HG03045 (cell line): ENCODE results near the gene FLG2.

Experiments
- ATAC-seq: cut with Tn5 transposase; IDR thresholded peaks from one replicate; pipeline ENCODE4 v1.9.1; 2021; ENCODE audit warnings: mild to moderate bottlenecking, moderate library complexity; ENCODE audit not compliant: unreplicated experiment

Gene FLG2

GRCh38 chr1:152359906-152360305 lies at the start of gene FLG2:
Gene FLG2, minus strand, starts transcription at chr1:152360006. Its CDS starts 1,122 bp downstream, at chr1:152358884.
- ATAC-seq = no peak

GRCh38 chr1:152408664-152409063 lies 48.9 kb upstream of the FLG2 start:
- no peak for ATAC-seq

- no peak for ATAC-seq
Measured at GRCh38 chr1:152398812-152399698, 39.2 kb upstream of the FLG2 start.

- no peak for ATAC-seq
Measured at GRCh38 chr1:152397474-152397873, 37.7 kb upstream of the FLG2 start.

DNA sequence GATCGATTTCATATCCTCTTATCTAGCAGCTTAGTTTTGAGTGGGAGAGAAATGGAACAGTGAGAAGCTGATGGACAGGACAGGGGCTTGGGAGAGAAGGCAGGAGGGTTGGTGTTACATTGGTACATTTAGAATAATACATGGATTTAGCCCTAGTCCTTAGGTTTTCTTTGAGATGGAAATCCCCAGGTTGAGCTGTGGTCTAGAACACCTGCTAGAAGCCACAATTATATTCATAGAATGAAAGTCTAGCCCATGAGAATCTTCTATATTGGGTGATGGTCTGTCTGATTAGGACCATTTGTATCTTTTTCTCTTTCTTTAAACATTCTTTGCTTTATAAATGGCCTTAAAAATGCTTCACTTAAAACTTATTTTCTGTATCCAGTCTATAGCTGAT lies 34.3 kb upstream of the FLG2 start:
- ATAC-seq = no peak

- no peak for ATAC-seq
Measured at GRCh38 chr1:152392909-152393308, 33.1 kb upstream of the FLG2 start.

- no peak for ATAC-seq
Measured at GRCh38 chr1:152388889-152389288, 29.1 kb upstream of the FLG2 start.

DNA sequence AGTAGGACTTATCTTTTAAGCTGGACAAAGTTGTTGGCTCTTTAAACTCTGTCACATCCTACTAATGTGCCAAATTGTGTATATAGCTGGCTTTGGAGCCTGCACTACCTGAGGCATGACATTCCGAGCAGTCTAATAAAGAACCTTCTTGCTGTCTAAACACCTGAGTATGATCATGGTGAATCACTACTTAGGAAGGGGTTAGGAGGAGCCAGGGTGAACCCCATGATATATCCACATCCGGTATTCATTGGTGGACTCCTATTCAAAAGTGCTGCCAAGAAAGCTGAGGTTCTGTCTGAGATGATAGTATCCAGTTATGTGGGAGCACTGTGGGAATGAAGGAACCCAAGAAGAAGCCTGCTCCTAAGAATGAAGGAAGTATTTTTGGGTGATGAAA lies 27.1 kb upstream of the FLG2 start:
- no peak for ATAC-seq

- ATAC-seq = no peak
Measured at GRCh38 chr1:152380932-152381331, 21.1 kb upstream of the FLG2 start.

DNA sequence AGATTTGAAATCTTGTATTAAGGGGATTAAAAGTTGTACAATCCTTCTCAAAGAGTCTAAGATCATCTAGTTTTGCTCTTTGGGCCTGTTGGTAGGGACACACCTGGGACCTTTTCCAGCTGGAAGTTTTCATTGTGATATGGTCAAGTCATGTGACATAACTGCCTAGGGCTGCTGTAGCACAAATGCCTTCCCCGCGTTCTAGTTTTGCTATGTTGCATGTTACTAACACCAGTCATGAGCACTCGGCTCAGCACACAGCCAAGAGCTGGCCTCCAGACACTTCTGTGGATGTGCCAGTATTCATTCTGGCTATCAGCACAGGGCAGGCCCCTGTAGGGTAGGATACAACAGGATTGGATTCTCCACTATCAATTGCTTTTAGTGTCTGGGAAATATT lies 14.6 kb upstream of the FLG2 start:
- no peak for ATAC-seq

DNA sequence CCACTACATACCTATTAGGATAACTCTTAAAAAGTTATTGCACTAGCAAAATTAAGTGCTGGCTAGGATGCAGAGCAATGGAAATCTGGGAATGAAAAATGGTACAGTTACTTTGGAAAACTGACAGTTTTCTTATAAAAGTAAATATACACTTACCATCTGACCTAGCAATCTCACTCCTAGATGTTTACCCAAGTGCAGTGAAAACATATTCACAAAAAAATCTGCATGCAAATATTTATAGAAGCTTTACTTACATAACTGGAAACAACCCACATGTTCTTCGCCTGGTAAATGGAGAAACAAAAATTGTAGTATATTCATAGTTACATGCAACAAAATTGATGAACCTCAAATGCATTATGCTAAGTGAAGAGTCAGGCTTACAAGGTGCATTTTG lies 12.9 kb upstream of the FLG2 start:
- ATAC-seq = no peak

DNA sequence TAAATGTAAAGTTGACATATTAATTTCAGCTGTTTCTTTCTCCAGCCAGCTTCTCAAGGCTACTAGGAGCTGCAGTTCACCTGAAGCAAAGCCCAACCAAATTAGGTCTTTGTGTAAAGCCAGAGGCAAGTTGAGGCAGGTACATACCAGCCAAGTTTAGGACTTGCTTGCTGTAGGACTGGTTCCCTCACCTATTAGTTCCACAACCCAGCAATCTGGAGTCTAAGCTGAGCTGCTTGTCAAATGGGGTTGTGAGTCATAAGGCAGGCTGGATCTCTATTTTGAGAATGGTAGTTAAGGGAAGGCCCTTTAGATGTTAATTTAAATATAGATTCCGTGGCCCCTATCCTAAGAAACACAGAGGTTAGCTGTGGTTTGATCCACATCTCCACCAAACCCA lies 7.6 kb upstream of the FLG2 start:
- no peak for ATAC-seq

- no peak for ATAC-seq
Measured at GRCh38 chr1:152356736-152357135, 3.1 kb downstream of the FLG2 start.

DNA sequence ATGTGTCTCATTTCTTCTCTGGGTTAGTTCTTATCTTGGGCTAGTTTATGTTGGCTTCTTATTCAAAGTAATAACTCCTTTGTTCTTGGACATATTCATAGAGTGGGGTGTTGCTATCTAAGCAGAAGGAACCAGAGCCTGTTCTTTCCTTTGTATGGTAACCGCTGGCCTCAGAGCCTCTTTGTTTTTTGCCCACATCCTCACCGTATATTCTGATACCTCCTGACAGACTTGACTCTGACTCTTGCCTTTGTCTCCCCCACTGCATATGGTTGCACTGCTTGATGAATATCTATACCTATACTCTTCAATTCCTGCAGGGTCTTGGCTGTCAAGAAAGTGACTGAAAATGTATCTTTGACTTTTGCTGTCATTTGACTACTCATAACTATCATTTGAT lies 10.2 kb downstream of the FLG2 start:
- ATAC-seq = no peak

- ATAC-seq = no peak
Measured at GRCh38 chr1:152348447-152348846, 11.4 kb downstream of the FLG2 start.

GRCh38 chr1:152347116-152347728 lies 12.6 kb downstream of the FLG2 start:
- ATAC-seq = no peak

DNA sequence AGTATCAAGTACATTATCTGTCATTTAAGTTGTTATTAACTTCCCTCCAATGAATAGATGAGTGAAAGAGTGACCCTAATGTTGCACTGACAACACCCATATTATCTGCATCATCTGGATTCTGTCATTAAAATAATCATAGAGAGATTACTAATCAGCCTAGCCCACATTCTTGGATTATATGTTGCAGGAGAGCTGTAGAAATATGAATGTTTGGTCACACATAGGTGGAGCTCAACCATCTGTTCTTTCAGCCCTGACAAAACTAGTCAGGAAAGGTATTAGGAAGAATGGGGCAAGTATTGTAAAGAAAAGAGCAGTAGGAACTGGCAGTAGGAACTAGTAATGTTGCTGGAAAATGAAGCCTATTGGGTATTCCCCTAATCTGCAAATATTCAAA lies 15.4 kb downstream of the FLG2 start:
- no peak for ATAC-seq

DNA sequence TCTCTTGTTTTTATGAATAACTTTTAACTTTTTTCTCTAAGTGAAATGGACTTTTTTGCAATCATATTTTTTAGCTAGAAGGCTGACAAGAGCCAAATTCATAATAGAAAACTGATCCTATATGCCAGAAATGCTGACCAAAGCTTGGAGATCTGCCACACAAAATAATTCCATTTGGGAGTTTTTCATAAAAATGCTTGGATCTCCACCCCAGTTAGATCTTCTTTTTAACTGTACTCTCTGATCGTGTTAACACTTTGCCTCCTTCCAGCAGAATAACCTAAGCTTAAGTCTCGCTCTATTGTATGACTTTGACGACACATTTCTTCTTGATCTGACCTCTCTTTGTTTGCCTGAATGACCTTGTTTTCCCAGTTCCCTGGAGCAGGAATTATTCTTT lies 16.8 kb downstream of the FLG2 start:
- no peak for ATAC-seq

DNA sequence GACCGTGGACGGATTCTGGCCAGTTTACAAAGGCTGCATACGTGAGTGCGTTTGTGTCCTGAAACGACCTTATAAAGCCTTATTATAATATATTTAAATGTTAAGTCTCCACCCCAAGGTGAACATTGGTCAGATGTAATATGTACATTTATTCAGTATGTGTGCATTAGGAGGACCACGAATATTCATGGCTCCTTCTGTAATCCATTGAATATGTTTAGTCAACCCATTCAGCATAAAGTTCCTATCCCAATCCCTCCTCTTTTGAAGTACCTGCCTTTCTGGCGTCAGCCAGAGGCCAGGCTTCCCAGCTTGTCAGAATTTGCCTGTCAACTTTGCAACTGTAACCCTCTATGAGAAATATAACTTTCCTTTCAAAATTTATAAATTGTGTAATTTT lies 24.4 kb downstream of the FLG2 start:
- ATAC-seq = no peak

- no peak for ATAC-seq
Measured at GRCh38 chr1:152328801-152329391, 30.9 kb downstream of the FLG2 start.

DNA sequence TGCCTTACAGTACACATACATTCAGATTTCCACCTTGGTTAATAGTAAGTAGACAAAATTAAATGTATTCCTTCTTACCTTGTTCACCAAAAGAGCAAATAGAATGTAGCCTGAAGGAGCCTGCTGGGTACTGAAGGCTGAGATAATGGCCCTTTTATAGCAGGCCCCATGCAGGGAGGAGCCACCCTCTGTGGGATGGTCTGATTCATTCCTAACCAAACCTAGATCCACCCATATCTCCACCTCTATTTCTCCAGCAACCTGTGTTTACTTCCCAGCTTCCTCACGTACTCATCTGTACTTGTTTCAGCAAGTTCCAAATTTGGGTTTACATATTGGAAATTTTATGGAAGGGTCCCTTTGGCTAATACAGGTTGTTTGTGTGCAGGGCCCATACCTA lies 34.7 kb downstream of the FLG2 start, which contains the start of gene FLG:
Gene FLG, minus strand, starts transcription at position 129 of the 400 bp plus-strand sequence. CDS start 9,783 bp downstream, outside the sequence.
- no peak for ATAC-seq

DNA sequence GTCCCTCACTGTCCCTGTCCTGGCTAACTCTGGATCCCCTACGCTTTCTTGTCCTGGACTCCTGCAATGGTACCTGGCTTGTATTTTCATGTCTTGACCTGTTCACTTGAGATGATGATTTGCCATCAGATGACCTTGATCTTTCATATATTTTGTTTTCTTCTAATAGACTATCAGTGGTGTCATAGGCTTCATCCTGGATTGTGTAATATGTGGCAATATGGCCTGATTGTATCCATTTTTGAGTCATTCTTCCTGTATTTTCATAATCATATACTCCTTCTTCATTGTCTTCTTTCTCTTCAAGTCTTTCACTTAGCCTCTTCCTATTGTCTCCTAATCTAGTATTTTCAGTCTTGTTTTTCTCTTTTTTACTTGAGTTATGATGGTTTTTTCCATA lies 45.8 kb downstream of the FLG2 start:
- no peak for ATAC-seq
